ENCODE results near the gene ADGRA3.

Gene ADGRA3

DNA sequence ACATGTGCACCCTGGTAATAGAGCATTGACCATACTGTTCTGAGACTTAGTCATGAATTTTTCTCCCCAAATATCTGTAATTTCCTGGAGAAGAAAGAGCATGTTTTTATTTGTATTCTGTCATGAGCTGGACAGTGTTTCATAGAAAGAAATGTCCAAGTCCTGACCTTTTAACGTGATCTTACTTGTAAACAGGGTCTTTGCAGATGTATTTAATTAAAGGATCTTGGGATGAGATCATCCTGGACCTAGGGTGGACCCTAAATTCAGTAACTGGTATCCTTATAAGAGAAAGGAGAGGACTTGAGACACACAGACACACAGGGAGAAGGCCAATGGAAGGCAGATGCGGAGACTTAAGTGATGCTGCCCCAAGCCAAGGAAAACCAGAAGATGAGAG lies 3.6 kb downstream of the ADGRA3 start:
- DNase-seq (ENCODE audit: low spot score) = no peak

DNA sequence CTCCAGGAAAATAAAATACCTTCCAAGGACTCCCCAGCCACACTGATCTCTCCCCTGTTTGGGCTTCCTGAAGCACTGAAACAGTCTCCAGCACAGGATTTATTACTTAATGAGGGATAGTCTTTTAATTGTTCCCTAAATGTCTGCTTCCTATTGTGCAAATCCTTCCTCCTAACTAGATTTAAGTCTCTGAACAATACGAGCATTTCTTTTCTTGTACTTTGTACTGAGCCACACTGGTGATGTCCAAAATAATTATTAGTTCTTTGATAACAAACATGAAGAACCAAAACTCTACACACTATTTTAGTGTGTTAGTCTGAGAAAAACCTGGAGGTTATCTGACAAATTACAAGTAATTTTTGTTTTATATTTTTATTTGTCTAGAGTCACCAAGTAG lies 5.1 kb downstream of the ADGRA3 start:
- DNase-seq (ENCODE audit: low spot score) = no peak

DNA sequence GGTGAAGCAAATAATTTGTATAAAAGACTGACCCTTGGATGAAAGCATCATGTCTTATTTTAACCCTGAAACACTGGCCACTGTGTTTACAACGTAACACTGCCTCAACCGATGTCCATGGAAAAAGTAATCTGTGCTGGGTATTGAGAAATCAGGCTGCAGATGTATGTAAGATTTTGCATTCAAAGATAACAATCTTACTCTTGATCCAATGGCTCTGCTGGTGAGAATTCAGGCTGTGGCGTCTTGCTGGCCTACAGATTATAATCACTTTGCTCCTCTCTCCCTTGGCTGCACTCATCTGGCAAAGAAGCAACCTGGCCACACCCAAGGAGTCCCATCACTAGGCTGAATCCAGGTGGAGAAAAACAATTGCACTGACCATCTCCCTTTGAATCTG lies 7.5 kb downstream of the ADGRA3 start:
- DNase-seq (ENCODE audit: low spot score) = no peak

DNA sequence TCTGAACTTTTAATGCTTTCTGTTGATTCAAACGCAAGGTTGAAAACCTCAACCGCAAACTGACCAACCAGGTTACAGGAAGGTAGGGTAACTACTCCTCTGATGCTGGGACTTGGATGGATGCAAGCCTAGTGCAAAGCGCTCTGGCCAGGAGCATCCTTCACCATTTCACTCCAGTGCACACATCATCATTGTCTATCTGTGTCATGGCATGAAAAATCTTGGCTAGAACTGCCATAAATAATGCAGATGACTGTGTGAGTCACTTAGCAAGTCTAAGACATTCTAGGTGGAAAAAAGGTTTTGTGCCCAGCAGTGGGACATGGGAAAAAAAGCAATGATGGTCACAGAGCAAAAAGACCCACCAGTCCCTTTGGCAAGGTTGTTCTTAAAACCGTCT lies 10.9 kb downstream of the ADGRA3 start:
- no peak for DNase-seq (ENCODE audit: low spot score)

DNA sequence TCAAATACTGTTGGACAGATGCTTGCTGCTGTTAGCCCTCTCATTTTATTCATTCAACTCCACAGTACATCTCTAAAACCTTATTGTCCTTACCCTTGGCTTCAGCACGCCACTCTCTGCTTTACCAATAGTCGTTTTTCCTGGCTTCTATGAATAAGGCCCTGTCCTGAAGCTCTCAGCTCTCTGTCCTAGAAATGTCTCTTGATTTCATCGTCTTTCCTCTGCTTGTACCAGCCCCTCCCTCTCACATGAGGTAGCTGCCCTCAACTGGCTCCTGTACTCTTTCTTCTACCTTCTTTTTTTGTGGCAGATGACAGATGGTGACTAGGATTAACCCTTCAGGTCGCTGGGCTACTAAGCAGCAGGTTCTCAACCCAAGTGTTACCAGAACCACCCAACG lies 11.4 kb downstream of the ADGRA3 start:
- DNase-seq (ENCODE audit: low spot score) = peak; percentile 23

DNA sequence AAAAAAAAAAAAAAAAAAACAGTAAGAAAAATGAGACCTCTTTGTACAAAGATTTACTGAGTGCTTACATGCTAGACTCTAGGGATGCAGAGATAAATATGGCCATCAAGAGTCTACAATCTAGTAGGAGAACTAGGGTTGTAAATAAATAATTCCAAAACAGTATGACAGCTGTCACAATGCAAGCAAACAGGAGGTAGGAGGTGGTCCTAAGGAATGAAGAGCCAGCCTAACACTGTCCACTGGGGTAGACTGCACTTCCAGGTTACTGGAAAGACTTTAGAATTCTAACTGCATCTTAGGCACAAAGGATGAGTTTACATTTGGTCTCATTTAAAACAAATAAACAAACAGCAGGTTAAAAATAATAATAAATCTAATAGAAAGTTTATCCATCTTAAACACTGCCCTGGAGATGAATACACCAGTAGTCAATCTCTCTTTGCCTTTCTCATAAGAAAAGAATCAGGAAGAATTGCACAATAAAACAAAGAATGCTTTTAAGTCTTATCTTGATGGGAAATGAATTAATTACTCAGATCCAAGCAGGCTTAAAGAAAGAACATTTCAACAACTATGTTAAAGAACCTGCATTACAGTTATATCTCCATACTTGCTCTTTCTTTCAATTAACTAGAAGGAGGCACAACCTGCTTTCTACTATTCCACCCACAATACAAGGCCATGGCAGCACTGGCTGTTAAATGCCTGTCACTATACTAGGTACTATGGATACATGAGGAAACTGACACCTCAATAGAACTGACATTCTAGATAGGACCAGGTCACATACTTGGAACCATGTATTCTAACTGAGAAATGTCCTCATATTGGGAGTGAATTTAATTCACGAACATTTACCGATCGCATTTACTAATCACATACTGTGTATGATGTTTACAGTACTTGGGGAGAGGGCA lies 12.7 kb downstream of the ADGRA3 start:
- DNase-seq (ENCODE audit: low spot score) = no peak

DNA sequence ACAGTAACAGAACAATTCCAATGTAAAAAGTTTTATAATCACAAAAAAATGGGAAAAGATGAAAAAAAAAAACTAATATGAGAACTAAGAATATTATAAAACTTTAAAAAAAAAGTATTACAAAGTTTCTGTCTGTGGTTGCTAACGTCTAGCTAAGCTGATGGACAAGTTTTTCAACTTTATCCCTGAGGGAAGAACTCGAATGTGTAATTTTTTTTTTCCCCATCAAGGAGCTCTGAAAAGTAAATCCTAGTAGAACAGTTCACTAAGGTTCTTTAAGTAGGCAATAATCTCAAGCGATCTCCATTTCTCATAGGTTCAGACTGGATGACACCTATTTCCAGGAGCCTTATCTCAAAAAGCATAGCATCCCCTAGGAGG lies 14.2 kb downstream of the ADGRA3 start:
- DNase-seq (ENCODE audit: low spot score) = no peak

DNA sequence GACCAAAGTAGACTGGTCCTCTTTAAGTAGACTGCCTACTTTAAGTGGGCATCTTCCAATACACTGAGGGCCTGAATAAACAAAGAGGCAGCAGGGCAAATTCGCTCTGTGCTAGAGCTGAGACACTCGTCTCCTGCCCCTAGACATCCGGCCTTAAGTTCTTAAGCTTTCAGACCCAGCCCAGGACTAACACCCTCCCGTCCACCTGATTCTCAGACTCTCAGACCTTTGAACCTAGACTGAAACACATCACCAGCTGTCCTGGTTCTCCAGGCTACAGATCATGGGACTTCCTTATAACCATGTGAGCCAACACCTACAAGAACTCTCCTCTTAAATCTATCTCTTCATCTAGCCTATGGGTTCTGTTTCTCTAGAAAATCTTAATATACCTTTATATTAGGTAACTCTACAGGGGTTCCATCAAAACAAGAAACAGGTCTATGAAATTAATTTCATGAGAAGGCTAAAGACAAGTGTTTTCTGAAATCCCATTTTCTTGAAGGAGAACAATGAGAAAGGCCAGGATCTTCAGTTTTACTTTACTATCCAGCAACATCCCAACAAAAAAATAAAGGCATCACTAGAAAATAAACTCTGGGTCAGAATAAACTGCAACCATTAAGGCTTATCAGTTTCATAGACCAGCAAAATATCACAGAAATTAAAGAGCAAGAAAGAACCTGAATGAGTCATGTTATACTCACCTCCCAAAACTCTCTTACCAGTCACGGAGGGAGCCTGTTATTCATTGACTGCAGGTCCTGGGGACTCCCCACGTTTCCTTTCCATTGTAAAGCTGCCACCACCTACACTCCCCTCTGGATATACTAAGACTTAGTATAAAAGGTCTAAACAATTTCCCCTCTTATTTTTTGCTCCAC lies 14.8 kb downstream of the ADGRA3 start:
- DNase-seq (ENCODE audit: low spot score) = no peak

DNA sequence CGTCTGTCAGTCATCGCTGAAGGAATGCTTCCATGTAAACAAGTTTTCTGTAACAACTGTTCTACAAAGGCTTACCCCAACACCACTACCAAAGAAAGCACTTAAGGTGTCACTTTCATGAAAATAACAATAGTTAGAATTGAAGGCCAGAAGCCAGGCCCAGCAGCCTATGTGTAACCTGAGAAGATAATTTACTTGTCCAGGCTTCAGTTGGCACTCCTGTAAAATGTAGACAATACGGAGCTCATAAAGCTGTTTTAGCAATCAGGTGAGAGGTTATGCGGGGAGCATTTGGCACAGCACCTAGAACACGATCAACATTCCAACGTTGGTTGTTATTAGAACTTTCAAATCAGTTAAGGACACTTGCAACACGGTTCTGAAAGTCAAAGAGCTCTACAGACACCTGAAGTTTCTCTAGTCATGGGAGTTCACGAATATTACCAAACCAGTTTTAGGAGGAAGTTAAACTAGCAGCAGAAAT lies 15.7 kb downstream of the ADGRA3 start:
- no peak for DNase-seq (ENCODE audit: low spot score)

DNA sequence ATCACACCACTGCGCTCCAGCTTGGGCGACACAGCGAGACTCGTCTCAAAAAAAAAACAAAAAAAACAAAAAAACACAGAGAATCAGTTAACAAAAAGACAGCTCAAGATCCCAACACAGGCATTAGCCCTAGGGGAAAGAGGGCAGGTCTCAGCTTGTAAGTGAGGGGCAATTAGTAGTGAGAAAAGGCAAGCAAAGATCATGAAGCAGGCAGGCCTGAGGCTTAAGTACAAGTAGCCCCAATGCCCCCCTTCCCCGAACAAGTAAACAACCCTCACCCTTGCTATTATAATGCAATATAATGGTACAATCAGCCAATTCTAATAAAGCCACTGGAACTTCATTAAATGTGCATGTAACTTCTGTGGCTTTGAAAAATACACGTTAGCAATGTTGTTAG lies 17.0 kb downstream of the ADGRA3 start:
- no peak for DNase-seq (ENCODE audit: low spot score)

DNA sequence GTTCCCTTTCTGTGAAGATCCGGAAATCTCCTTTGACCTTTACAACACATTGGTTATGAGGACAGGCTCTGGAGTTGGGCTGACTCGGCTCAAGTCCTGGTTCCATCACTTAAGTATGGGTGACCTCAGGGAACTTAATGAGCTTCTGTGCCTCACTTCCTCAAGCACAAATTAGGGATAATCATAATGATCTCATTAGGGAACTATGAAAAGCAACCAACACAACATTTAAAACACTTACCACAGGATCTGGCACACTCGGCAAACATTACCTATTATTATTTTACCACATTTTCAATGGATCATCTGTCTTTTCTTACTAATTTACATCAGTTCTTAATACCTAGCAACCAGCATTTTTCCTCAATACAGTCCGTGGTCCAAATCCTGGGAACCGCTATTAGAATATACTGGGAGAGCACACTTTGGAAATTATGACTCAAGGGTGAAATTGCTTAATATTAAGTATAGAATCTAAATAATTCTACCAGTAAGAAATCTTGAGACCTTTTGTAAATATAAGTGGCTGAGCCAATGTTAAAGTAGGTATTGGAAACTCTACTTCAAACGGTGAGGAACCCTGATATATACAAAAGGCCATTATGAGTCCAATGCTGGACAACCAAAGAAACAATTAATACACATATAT lies 19.6 kb downstream of the ADGRA3 start:
- DNase-seq (ENCODE audit: low spot score) = no peak

DNA sequence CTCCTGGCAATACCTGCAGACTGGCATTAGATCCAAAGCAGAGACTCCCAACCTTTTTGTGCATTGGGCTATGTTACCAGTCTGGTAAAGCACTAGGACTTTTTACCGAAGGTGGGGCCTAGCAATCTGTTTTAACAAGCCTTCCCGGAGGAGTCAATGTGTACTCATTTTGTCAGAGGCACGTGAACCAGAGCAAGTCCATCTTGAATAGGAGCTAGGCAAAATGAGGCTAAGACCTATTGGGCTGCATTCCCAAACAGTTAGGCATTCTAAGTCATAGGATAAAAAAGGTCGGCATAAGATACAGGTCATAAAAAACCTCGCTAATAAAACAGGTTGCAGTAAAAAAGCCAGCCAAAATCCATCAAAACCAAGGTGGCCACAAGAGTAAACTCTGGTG lies 22.3 kb downstream of the ADGRA3 start:
- DNase-seq (ENCODE audit: low spot score) = no peak

DNA sequence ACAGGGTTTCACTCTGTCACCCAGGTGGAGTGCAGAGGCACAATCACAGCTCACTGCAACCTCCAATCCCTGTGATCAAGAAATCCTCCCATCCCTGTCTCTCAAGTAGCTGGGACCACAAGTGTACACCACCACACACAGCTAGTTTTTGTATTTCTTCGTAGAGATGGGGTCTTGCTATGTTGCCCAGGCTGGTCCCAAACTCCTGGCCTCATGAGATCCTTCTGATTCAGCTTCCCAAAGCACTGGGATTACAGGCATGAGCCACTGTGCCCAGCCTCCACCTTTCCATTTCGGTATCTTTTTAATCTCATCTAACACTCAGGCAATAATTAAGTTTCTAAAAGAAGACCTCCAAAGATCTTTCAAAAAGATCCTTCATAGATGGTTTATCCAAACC lies 22.9 kb downstream of the ADGRA3 start:
- no peak for DNase-seq (ENCODE audit: low spot score)

DNA sequence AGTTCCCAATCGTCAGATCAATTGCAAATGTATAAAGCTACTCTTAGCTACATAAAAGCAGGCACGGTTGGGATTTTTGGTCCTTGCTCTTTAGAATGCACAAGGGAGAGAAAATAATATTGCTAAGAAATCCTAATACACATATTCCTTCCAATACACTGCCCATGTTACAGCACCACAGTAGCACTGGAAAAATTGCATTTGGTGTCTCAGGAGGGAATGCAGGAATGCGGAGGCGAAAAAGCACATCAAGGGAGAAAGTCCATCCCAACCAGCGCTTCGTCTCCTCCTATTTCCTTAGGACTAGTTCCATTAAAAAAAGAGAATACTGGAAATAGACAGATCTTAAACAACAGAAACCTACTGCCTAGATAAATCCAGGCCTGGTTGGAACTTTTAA lies 23.9 kb downstream of the ADGRA3 start:
- DNase-seq (ENCODE audit: low spot score) = no peak

DNA sequence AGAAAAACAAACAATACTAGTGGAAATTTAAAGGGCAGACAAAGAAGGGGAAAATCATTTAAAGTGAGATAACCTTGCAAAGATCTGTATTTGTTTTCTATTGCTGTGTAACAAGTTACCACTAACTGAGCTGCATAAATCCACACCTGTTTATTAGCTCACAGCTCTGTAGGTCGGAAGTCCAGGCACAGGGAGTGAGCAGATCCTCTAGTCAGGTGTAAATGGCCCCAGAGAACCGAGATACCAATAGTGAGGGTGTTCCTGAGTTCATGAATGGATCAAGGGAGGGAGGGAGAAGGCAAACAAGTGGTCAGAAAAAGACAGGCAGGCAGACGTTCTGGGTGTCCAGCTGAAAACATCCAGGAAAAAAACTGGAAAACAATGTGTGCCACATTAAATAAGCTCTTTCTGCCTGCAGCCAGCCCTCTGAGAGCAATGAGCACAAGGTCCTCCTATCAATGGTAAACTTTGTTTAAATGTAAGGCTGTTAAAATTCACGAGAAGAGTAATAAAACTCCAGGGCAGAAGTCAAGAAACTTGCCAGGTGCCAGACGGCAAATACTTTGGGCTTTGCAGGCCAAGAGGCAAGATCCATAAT lies 25.0 kb downstream of the ADGRA3 start:
- DNase-seq (ENCODE audit: low spot score) = no peak

DNA sequence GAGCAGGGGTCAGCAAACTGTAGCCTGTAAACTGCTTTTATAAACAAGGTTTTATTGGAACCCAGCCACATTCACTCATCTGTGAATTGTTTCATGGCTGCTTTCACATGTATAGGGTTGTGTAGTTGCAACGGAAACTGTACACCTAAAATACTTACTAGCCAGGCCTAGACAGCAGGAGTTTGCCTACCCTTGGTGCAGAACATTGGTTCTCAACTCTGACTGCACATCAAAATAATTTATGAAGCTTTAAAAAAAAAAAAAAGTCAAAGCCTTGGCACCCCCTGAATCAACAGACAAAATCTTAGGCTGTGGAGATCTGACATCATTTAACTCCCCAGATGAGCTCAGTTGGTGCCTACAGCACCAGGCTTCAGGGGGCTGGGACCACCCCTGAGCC lies 27.8 kb downstream of the ADGRA3 start:
- DNase-seq (ENCODE audit: low spot score) = no peak

DNA sequence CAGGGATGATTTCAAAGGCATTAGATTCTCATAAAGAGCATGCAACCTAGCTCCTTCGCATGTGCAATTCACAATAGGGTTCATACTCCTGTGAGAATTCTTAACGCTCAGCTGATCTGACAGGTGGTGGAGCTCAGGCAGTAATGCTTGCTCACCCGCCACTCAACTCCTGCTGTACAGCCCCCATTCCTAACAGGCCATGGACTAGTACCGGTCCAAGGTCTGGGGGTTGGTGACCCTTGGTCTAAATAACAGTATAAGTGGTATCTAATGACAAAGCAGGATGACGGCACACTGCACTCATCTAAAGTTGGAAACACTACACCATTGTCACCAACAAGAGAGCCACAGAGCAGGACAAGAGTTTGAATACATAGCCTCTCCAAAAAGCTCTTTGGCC lies 28.5 kb downstream of the ADGRA3 start:
- no peak for DNase-seq (ENCODE audit: low spot score)

DNA sequence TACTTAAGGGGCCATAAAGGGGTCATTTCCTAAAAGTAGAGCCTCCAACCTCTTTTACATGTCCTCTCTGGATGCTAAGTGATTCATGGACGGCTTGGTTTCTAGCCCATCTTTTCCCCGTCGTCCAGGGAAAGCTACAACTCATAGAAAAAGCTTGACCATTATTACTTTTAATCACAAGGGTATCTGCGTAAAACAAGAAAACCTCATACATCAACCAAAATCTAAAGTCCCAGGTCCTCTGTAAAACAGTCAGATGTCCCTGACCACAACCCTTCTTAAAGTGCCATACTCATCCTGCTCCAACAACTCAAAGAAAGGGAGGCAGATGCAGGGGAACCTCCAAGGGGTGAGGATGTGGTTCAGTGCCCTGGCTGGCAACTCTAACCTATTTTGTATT lies 29.6 kb downstream of the ADGRA3 start:
- no peak for DNase-seq (ENCODE audit: low spot score)

DNA sequence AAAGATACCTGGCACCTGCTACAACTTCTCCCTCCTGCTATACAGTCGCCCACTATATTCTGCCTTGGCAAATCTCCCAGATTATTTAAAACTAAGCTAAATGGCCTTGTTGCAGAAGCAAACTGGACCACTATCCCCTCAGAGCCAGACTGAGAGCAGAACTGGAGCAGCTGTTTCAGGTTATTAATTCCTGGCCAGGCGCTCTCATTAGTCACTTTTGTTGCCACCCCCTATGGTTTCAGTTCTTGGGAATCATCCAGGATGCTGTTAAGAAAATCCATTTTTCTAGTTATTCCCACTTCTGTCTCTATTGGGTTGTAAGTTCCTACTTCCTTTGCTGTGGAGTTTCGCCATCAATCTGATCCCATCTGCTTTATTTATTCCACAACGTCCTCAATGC lies 30.1 kb downstream of the ADGRA3 start:
- DNase-seq (ENCODE audit: low spot score) = no peak

DNA sequence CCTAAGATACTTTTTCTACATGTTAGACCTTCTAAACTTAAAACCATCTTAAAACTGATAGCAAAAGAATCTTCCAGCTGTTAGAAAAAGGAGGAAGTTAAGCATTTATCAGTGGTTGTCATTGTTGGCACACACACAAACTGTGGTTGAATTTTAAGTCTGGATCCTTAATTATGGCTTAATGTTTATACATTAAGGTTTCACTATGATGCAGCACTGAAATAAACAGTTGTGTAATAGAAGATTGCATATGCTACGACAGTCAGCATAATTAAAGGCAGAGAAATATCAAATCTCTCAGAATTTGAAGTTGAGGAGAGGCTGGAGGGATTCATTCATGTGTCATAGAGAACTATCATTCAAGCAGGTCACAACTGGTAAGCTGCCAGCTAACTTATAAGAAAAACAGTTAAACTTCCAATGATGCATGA lies 32.3 kb downstream of the ADGRA3 start:
- no peak for DNase-seq (ENCODE audit: low spot score)

DNA sequence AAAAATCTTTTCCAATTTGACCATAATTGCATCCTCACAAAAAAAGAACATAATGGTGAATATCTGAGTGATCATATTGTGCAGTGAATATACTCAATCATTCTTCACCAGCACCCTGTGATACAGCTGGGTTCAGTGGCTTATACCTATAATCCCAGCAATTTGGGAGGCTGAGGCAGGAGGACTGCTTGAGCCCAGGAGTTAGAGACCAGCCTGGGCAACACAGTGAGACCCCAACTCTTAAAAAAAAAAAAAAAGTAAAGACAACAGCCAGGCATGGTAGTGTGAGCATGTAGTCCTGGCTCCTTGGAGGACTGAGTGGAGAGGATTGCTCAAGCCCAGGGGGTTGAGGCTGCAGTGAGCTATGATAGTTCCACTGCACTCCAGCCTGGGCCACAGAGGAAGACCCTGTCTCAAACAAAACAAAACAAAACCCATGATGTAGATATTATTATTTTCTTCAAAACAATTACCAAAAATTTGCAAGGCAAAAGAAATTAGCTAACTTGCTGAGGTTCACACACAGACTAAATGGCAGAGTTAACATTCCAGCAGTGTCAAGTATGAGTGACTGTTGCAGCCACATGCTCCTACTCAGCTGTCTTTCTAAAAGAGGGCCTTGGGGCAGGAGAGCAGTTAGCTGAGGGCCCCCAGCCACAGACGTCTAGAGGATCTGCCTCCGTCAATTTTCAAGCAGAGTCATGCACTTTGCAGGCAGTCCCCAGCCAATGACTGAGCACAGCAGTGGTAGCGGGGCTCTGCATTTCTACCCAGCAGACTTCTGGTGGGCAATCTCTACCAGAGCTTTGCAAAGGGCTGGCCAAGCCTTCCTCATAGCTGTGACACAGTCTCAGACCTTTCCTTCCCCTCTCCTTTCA lies 33.4 kb downstream of the ADGRA3 start:
- DNase-seq (ENCODE audit: low spot score) = no peak
